KBM-7 (cell line): Measurements from ENCODE around the gene TLR9.
A peak's percentile ranks its signal among the peaks of the same experiment; 100 is the strongest.

ENCODE experiments used
- DNase-seq: peaks from one replicate; pipeline ENCODE4 v3.0.0-alpha.2; 2015
- in situ Hi-C: fragments of 300-500 bp; cut with MboI; formaldehyde crosslinking; loops from 2 replicates; pipeline ENCODE4 v1.14.3; 2020; ENCODE audit warnings: low sequenced_read_pairs, low pct_unique_long_range_greater_than_20kb, mixed read lengths

The TLR9 gene

DNA sequence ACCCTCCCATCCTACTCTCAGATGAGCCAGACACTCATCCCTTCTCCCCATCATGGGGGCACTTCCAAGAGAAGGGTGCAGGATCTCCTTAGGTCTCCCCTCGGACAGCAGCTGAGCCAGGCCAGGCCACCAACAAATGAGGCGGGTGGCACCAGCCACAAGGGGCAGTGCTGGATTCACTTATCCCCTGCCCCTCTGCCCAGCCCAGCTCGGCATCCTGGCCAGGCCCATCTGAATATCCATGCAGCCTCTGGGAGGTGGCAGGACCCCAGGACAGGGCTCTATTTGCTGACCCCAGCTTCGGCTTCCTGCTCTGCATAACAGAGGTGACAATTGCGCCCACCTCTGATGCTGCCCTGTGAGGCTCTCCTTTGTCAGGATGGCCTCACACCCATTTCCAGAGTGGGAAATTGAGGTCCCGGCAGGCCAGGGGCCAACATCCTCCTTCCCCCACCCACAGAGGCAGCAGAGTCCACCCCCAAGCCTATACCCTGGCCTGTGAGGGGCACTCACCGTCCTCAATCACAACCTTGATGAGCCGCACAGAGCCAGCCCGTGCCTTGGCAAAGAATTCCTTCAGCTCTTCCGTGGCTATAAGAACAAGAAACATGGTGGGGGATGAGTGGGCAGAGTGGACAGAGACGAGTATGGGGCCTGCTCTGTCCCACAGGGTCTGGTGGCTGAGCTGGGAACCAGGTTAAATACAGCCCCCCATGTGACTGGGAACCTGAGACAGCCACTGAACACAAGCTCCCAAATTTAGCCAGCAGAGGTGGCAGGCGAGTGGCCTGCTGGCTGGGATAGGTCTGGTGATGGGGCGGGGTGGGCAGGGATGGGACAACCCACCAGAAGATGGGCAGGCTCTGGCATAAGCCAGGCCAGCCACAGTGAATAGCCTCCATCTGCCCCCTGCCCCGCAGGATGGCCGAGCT, 9.3 kb upstream of the TLR9 start:
- no peak for DNase-seq
- in situ Hi-C loops: no loop called here

- in situ Hi-C loops: no loop called here
Measured at GRCh38 chr3:52233968-52234367, 8.5 kb upstream of the TLR9 start.

DNA sequence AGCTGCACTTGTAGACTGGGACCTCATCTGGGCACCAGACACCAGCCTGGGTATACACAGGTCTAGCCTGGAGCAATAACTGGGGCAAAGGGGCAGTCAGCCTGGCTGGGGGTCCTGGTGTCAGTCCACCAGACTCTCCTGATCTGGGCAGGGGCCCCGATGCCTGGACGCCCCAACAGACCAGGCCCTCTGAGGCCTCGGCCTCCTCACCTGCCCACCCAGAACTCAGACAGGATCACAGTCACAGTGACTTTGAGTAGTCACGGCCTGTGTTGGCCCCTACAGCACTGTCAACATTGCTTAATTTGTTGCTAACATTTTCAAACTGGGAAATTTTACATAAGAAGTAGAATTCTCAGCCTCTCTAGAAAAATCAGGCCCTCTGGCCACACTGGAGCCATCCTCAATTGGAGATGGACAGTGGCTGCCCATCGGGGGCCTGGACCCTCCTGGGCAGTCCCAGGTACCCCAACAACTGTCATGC, 7.7 kb upstream of the TLR9 start:
- no peak for DNase-seq
- in situ Hi-C loops: no loop called here

More at GRCh38 chr3:52233968-52234367, 8.5 kb upstream of the TLR9 start:
- DNase-seq: no peak

GRCh38 chr3:52232279-52233107, 7.0 kb upstream of the TLR9 start:
- peak; percentile 42 for DNase-seq
- in situ Hi-C loops: no loop called here

DNA sequence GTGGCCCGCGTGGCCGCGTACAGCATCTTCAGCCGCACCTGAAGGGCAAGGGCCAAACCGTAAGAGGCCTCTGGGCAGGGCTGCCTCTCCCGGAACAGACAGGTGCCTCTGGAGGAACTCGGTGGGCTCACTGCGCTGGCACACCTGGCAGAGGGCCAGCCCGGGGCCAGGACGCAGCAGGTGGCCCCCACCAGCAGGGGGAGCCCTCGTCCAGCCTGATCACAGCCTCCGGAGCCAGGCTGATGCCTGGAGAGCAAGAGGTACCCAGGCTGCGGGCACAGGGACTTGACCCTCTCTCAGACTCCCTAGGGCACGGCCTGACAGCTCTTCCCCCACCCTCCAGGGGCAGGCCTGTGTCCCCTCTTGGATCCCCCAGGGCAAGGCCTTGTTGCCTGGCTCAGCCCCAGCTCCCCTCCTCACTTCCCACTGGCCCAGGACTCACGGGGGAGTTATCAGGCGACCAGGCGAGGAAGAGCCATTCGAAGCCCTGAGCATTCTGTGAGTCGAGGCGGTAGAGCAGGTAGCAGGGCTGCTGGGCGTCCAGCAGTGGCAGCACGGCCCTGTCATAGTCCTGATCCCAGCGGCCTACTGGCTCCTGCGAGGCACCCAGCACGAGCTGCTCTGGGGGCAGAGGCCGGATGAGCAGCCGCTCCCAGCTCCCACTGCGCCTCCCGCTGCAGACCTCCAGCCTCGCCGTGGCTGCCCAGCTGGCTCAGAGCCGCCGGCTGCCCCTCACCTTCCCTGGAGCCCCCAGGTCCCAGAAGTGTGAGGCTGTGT, 6.2 kb upstream of the TLR9 start:
- DNase-seq: peak; percentile 75
- in situ Hi-C loops: no loop called here

GRCh38 chr3:52230889-52231499, 5.5 kb upstream of the TLR9 start:
- in situ Hi-C loops: no loop called here
- no peak for DNase-seq

GRCh38 chr3:52230461-52230860, 5.0 kb upstream of the TLR9 start:
- in situ Hi-C loops: no loop called here
- no peak for DNase-seq

GRCh38 chr3:52229656-52230055, 4.2 kb upstream of the TLR9 start:
- DNase-seq: no peak
- in situ Hi-C loops: no loop called here

DNA sequence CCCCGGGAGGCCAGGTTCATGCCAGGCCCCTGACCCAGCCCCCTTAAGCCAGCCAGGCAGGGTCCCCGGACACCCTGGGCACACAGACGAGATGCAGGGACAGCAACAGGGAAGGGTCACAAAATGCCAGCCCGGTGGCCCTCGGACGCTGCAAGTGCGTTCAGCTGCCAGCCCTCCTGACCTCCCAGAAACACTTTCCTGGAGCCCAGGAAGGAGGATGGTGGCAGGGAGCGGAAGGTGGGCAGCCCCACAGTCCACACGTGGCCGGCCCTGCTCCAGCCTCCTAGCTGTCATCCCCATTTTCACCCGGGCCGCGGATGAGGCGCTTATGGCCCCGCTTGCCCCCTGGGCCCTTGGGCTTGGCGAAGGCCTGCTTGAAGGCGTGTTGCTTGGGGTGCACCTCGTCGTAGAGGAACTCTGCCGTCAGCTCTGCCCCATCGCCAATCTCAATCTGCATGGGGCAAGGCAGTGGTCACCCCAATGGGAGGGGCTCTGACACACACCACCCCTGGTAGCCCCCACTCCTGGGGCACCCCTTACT, 3.4 kb upstream of the TLR9 start:
- DNase-seq: no peak
- in situ Hi-C loops: no loop called here

DNA sequence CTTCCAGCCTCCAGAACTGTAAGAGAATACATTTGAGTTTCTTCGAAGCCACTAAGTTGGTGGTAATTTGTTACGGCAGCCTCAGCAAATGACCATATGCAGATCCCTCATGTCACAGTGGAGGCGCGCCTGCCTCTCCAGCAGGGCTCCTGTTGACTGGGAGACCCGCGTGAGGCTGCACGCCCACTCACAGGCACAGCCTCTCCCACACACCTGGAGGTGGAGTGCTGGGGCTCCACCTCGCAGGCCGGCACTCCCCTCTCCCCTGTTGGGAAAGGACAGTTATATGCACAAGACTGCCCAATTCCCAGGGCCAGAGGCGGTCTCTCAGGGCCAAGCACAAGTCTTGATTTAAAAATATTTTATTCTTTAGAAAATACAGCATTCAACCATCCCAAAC, 2.8 kb upstream of the TLR9 start:
- in situ Hi-C loops: no loop called here
- no peak for DNase-seq

DNA sequence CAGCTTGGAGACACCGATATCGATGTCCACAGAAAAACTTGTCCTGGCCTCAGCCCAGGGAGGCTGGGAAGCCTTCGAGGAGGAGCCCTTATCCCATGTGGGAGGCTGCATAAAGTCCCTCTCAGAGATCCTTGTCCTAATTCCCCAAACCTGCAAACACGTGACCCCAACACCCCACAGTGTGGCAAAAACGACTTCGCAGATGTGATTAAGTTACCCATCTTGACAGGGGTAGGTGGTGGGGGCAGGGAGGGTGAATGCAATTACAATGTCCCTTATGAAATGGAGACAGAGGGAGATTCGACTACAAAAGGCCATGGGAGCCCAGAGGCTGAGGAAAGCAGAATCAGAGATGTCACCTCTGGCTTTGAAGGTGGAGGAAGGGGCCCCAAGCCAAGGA, 2.3 kb upstream of the TLR9 start:
- in situ Hi-C loops: no loop called here
- no peak for DNase-seq

GRCh38 chr3:52227117-52227516, 1.7 kb upstream of the TLR9 start:
- no peak for DNase-seq
- in situ Hi-C loops: no loop called here

- in situ Hi-C loops: no loop called here
- DNase-seq: no peak
Measured at GRCh38 chr3:52226229-52226817, 878 bp upstream of the TLR9 start.

DNA sequence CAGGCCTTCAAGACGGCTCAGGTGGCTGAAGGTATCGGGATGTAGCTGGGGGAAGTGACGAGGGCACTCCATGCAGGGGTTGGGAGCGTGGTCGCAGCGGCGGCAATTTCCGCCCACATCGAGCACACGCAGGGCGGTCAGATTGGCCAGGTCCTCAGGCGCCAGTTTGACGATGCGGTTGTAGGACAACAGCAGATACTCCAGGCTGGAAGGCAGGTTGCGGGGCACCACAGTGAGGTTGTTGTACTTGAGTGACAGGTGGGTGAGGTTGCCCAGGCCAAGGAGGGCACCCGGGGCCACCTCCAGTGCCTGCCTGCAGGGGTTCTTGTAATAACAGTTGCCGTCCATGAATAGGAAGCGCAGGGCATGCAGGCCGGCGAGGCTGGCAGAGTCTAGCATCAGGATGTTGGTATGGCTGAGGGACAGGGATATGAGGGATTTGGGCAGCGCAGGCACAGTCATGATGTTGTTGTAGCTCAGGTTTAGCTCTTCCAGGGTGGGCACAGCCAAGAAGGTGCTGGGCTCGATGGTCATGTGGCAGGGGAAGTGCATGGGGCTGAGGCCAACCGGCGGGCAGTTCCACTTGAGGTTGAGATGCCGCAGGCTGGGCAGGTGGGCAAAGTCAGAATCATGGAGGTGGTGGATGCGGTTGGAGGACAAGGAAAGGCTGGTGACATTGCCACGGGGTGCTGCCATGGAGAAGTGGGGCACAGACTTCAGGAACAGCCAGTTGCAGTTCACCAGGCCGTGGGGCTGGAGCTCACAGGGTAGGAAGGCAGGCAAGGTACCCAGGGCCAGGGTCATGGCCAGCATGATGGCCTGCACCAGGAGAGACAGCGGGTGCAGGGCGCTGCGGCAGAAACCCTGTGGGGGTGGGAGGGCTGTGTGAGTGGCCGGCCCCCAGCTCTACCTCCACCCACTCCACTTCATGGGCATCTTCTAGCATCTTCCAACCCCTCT, 1.7 kb downstream of the TLR9 start:
- no peak for DNase-seq
- in situ Hi-C loops: no loop called here

- no peak for DNase-seq
- in situ Hi-C loops: no loop called here
Measured at GRCh38 chr3:52222319-52223221, 2.9 kb downstream of the TLR9 start.

DNA sequence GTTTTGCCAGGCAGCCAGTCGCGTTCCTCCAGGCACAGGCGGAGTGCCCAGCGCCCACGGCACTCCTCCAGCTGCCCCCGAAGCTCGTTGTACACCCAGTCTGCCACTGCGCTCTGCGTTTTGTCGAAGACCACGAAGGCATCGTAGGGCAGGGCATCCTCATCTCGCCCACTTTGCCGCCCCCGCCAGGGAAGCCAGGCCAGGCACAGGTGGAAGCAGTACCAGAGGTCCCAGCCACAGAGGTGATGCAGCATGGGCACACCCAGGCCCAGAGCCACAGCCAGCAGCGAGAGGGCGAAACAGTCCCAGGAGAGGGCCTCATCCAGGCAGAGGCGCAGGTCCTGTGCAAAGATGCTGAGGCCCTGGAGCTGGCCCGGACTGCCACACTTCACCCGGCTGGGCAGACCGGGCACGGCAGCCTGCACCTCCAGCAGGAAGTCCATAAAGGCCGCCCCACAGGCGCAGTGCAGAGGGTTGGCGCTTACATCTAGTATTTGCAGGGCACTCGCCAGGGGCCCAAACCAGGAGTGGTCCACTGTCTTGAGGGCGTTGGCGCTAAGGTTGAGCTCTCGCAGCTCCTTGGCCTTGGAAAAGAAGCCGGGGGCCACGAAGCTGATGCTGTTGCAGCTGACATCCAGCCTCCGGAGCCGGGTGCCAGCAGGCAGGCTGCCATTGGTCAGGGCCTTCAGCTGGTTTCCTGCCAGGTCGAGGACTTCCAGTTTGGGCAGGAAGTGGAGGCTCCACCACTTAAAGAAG, 3.7 kb downstream of the TLR9 start:
- in situ Hi-C loops: no loop called here
- DNase-seq: no peak
